G401.6 (cell line): ENCODE data around the gene THAP11.

Experiments used
- FAIRE-seq: peaks from 2 replicates; lab custom pipeline; 2012; peaks lifted over from hg19 to GRCh38; lab: Jason Lieb, UNC

Gene THAP11

DNA sequence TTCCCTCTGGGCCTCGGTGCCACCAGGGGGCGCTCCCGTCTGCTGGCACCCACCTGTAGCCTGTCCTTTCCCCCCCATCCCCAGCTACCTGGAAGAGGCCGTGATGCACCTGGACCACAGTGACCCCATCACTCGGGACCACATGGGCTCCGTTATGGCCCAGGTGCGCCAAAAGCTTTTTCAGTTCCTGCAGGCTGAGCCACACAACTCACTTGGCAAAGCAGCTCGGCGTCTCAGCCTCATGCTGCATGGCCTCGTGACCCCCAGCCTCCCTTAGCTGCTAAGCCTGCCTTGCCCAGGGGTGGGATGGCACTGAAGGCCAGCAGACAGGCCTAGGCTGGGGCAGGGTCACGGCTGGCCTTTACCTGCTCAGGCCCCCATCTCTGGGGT lies 41.7 kb downstream of the THAP11 start:
- no peak for FAIRE-seq

DNA sequence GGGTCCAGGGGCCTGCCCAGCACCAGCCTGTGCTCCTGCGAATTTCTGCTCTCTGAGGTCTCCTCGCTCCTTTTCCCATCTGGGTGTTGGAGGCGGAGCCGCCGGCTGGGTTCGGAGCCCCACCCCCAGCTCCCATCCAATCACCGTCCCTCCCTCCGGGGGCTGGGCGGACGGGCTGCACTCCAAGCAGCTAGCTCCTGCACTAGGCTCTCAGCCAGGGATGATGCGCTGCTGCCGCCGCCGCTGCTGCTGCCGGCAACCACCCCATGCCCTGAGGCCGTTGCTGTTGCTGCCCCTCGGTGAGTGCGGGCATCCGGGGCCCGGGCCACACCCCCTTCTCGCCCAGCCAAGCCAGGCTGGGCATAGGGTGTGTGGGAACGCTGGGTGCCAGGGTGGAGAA lies 42.6 kb downstream of the THAP11 start, which contains the start of gene NRN1L:
Gene NRN1L (plus strand): TSS at position 202 of the 400 bp plus-strand sequence. CDS start 19 bp downstream, at position 221.
- peak; percentile 73 for FAIRE-seq

DNA sequence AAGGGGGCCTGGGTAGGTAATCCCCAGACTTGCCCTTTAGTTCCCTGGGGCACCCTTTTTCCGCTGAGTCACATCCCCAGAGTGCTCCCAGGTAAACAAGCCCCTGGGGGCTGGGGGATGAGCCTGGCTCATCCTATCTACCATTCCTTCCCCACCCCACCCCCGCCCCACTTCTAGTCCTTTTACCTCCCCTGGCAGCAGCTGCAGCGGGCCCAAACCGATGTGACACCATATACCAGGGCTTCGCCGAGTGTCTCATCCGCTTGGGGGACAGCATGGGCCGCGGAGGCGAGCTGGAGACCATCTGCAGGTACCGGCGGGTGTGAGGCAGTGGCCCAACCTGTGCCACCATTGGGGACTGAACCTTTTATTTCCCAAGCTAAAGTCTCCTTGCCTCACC lies 43.4 kb downstream of the THAP11 start:
- no peak for FAIRE-seq

DNA sequence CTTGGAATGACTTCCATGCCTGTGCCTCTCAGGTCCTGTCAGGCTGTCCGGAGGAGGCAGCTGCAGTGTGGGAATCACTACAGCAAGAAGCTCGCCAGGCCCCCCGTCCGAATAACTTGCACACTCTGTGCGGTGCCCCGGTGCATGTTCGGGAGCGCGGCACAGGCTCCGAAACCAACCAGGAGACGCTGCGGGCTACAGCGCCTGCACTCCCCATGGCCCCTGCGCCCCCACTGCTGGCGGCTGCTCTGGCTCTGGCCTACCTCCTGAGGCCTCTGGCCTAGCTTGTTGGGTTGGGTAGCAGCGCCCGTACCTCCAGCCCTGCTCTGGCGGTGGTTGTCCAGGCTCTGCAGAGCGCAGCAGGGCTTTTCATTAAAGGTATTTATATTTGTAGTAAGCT lies 43.9 kb downstream of the THAP11 start:
- FAIRE-seq, result no peak

- no peak for FAIRE-seq
Observed at GRCh38 chr16:67886387-67886786, 44.3 kb downstream of the THAP11 start.

- no peak for FAIRE-seq
Observed at GRCh38 chr16:67888331-67888730, 46.2 kb downstream of the THAP11 start.

- no peak for FAIRE-seq
Observed at GRCh38 chr16:67892375-67892774, 50.3 kb downstream of the THAP11 start.

GRCh38 chr16:67892899-67893742 lies 51.0 kb downstream of the THAP11 start, which contains the start of gene PSKH1:
TSS of gene PSKH1 (plus strand) at chr16:67893254. CDS start at chr16:67908750, 15,496 bp downstream.
- FAIRE-seq, result peak; percentile 80
